SK-N-SH (cell line): ENCODE results near the gene TIMP2. TPM values are rescaled to one million over a fixed set of nuclear protein-coding genes. Genes with fewer than 3 reads are reported as not detected.

ENCODE experiments used
- CTCF ChIA-PET: fragments of 300-600, 350-600 bp; formaldehyde crosslinking; extraction: SDS; loops from one replicate; lab custom pipeline; 2021; lab: Yijun Ruan, JAX
- POLR2A ChIA-PET: fragments of 350-600 bp; sonication (Branson Sonifier 250); formaldehyde crosslinking; extraction: SDS; loops from one replicate; lab custom pipeline; 2020; ENCODE audit warnings: antibody characterized with exemption, inconsistent platforms; lab: Yijun Ruan, JAX
- DNase-seq: peaks from one replicate; pipeline ENCODE4 v3.0.0; 2012
- H2AFZ ChIP-seq: fragments of 200-600 bp; sonication (generic); 2 replicates; pipeline ENCODE4 v1.8.1; 2016; ENCODE audit warnings: antibody characterized with exemption, mild to moderate bottlenecking, low read depth
- H3F3A ChIP-seq: fragments of 200-600 bp; sonication (generic); replicated peaks from 2 replicates; pipeline ENCODE3; 2016; ENCODE audit warnings: antibody characterized with exemption, mild to moderate bottlenecking; ENCODE audit not compliant: insufficient read depth
- H3K27ac ChIP-seq, 2 experiments: fragments of 200-500 bp in 1 of 2; fragments of 200-600 bp in 1 of 2; sonication (Bioruptor generic) in 1 of 2; sonication (generic), shearing (Covaris generic) in 1 of 2; 2 replicates each; pipeline versions ENCODE4 v1.5.1 to v1.6.1; 2014 to 2016; ENCODE audit warnings: low read depth in 2 of 2, inconsistent platforms in 1 of 2, low read length in 1 of 2, mild to moderate bottlenecking in 1 of 2, mixed read lengths in 1 of 2
- H3K27me3 ChIP-seq: fragments of 200-600 bp; sonication (generic), shearing (Covaris generic); 2 replicates; pipeline ENCODE4 v1.6.1; 2016; ENCODE audit warnings: mixed run types; ENCODE audit not compliant: insufficient read depth
- H3K36me3 ChIP-seq, 2 experiments: fragments of 200-500 bp in 1 of 2; fragments of 200-600 bp in 1 of 2; sonication (Bioruptor generic) in 1 of 2; sonication (generic) in 1 of 2; replicated peaks in 1 of 2; 2 replicates each; pipeline versions ENCODE3 to v1.5.1; 2014 to 2016; ENCODE audit warnings: low read length in 1 of 2, mild to moderate bottlenecking in 1 of 2; ENCODE audit not compliant: insufficient read depth in 2 of 2, control insufficient read depth in 1 of 2
- H3K4me1 ChIP-seq, 2 experiments: fragments of 200-500 bp in 1 of 2; fragments of 200-600 bp in 1 of 2; sonication (Bioruptor generic) in 1 of 2; sonication (generic), shearing (Covaris generic) in 1 of 2; 2 replicates each; pipeline versions ENCODE4 v1.5.1 to v1.6.1; 2014 to 2016; ENCODE audit warnings: low read depth in 1 of 2, low read length in 1 of 2, mixed run types in 1 of 2; ENCODE audit not compliant: insufficient read depth in 2 of 2, control insufficient read depth in 1 of 2
- H3K4me2 ChIP-seq: fragments of 200-600 bp; sonication (generic), shearing (Covaris generic); 2 replicates; pipeline ENCODE4 v1.6.1; 2017; ENCODE audit warnings: mixed run types
- H3K4me3 ChIP-seq, 2 experiments: fragments of 200-500 bp in 1 of 2; fragments of 200-600 bp in 1 of 2; sonication (Bioruptor generic) in 1 of 2; sonication (generic), shearing (Covaris generic) in 1 of 2; 2 replicates each; pipeline versions ENCODE4 v1.5.1 to v1.8.1; 2014 to 2016; ENCODE audit warnings: low read depth in 2 of 2, inconsistent platforms in 1 of 2, low read length in 1 of 2, mild to moderate bottlenecking in 1 of 2, mixed read lengths in 1 of 2, moderate library complexity in 1 of 2
- H3K79me2 ChIP-seq: fragments of 200-600 bp; sonication (generic); 2 replicates; pipeline ENCODE4 v1.8.1; 2017; ENCODE audit warnings: mild to moderate bottlenecking; ENCODE audit not compliant: insufficient read depth
- H3K9ac ChIP-seq: fragments of 200-600 bp; sonication (generic); 2 replicates; pipeline ENCODE4 v1.6.1; 2017; ENCODE audit warnings: mixed run types
- H3K9me2 ChIP-seq: fragments of 200-600 bp; sonication (generic); 2 replicates; pipeline ENCODE4 v1.6.1; 2017; ENCODE audit warnings: mixed run types
- H3K9me3 ChIP-seq: fragments of 200-600 bp; sonication (generic); 2 replicates; pipeline ENCODE4 v1.6.1; 2017; ENCODE audit warnings: mixed run types, mild to moderate bottlenecking, moderate library complexity
- H4K20me1 ChIP-seq: fragments of 200-600 bp; sonication (generic); 2 replicates; pipeline ENCODE4 v1.6.1; 2017; ENCODE audit warnings: mild to moderate bottlenecking, mixed run types; ENCODE audit not compliant: insufficient read depth
- CHD2 ChIP-seq: fragments of 150-350 bp; IDR thresholded peaks from 2 replicates; pipeline ENCODE4 v1.6.1; 2018; ENCODE audit warnings: low read length; ENCODE audit not compliant: partially characterized antibody
- ELF1 ChIP-seq: IDR thresholded peaks from 2 replicates; pipeline ENCODE4 v1.4.0; 2012
- EP300 ChIP-seq, 2 experiments: IDR thresholded peaks; 2 replicates each; pipeline versions ENCODE4 v1.4.0 to v1.6.1; 2012; ENCODE audit warnings: borderline replicate concordance in 1 of 2, low read depth in 1 of 2, low read length in 1 of 2
- FOSL2 ChIP-seq: IDR thresholded peaks from 2 replicates; pipeline ENCODE4 v1.4.0; 2012; ENCODE audit warnings: low read depth, mild to moderate bottlenecking, moderate library complexity, borderline replicate concordance
- FOXJ3 ChIP-seq: sonication (generic); formaldehyde crosslinking; IDR thresholded peaks from 2 replicates; pipeline ENCODE4 v1.5.1; 2020; ENCODE audit warnings: mild to moderate bottlenecking, missing genetic modification reagents
- FOXM1 ChIP-seq: IDR thresholded peaks from 2 replicates; pipeline ENCODE4 v1.4.0; 2012; ENCODE audit warnings: low read depth, mild to moderate bottlenecking
- GATA2 ChIP-seq: sonication (generic); formaldehyde crosslinking; IDR thresholded peaks from 2 replicates; pipeline ENCODE4 v1.5.0; 2020; ENCODE audit warnings: mild to moderate bottlenecking, missing genetic modification reagents
- JUND ChIP-seq: IDR thresholded peaks from 2 replicates; pipeline ENCODE4 v1.4.0; 2012
- MEF2A ChIP-seq: IDR thresholded peaks from 2 replicates; pipeline ENCODE4 v1.4.0; 2012; ENCODE audit warnings: low read depth, borderline replicate concordance
- NFIC ChIP-seq: IDR thresholded peaks from 2 replicates; pipeline ENCODE4 v1.4.0; 2012; ENCODE audit warnings: borderline replicate concordance
- NRF1 ChIP-seq: IDR thresholded peaks from 2 replicates; pipeline ENCODE4 v1.6.1; 2012; ENCODE audit warnings: low read depth, mild to moderate bottlenecking, low read length
- POLR2AphosphoS5 ChIP-seq: IDR thresholded peaks from 2 replicates; pipeline ENCODE4 v1.6.1; 2012; ENCODE audit warnings: low read depth, low read length
- RAD21 ChIP-seq: IDR thresholded peaks from 2 replicates; pipeline ENCODE4 v1.6.1; 2012; ENCODE audit warnings: mild to moderate bottlenecking, low read length
- RCOR1 ChIP-seq: fragments of 150-350 bp; IDR thresholded peaks from 2 replicates; pipeline ENCODE4 v1.6.1; 2017; ENCODE audit warnings: antibody characterized with exemption, low read length
- RXRA ChIP-seq: IDR thresholded peaks from 2 replicates; pipeline ENCODE4 v1.4.0; 2012; ENCODE audit warnings: low read depth, mild to moderate bottlenecking, borderline replicate concordance
- SMC3 ChIP-seq: IDR thresholded peaks from 2 replicates; pipeline ENCODE4 v1.6.1; 2012; ENCODE audit warnings: low read depth, low read length, improper control_type of control experiment
- TAF1 ChIP-seq: IDR thresholded peaks from 2 replicates; pipeline ENCODE4 v1.6.1; 2012; ENCODE audit warnings: low read depth, mild to moderate bottlenecking, low read length, moderate library complexity, borderline replicate concordance
- TCF12 ChIP-seq: IDR thresholded peaks from 2 replicates; pipeline ENCODE4 v1.4.0; 2012
- USF1 ChIP-seq: IDR thresholded peaks from 2 replicates; pipeline ENCODE4 v1.4.0; 2012; ENCODE audit warnings: low read depth, borderline replicate concordance
- WGBS: methylation state at CpG from one replicate; pipeline ENCODE4 v1.1.6; 2017; ENCODE audit warnings: low lambda C conversion rate; 5-methylcytosine and 5-hydroxymethylcytosine counted together
- polyA plus RNA-seq, 3 experiments: library from polyadenylated mRNA; depleted of rRNA; stranded (reverse); fragments of >200 nt; gene quantifications; 2 replicates each; pipeline ENCODE4 v1.2.3, GENCODE V29; 2012
- TF ChIP-seq, protein P1 (sequence below): IDR thresholded peaks from 2 replicates; pipeline ENCODE4 v1.6.1; 2012; ENCODE audit warnings: mild to moderate bottlenecking, low read depth, low read length, moderate library complexity
- TF ChIP-seq, protein P2 (sequence below): fragments of 150-350 bp; IDR thresholded peaks from 2 replicates; pipeline ENCODE4 v1.6.1; 2016; ENCODE audit warnings: mild to moderate bottlenecking, low read depth, low read length
- TF ChIP-seq, protein P3 (sequence below): IDR thresholded peaks from 2 replicates; pipeline ENCODE4 v1.4.0; 2012; ENCODE audit warnings: low read depth

Gene TIMP2
- polyA plus RNA-seq, 1 of the 3 experiments (the other 2 are of a cell fraction) = 441 TPM

- peaks cover 85% of the 10 kb centered on the region for H3K79me2 ChIP-seq
- H3K4me2 ChIP-seq = peak overlapping the region; percentile 12; the same call in 1 of the 2 replicates
Measured at GRCh38 chr17:78876094-78876597, 49.0 kb downstream of the TIMP2 start.

GRCh38 chr17:78875363-78876093, 49.7 kb downstream of the TIMP2 start:
- H3K27me3 ChIP-seq = no peaks in the 10 kb centered on the region
- H3K4me1 ChIP-seq = peaks cover 28 to 53% of the 10 kb centered on the region in 2 experiments; a peak in 3 of 4 replicates
- no peak overlapping the region for H2AFZ ChIP-seq
- H3K36me3 ChIP-seq = peaks cover 9 to 30% of the 10 kb centered on the region in 2 experiments
- peak; percentile 49 for DNase-seq
- H3K79me2 ChIP-seq = peaks cover 82% of the 10 kb centered on the region
- H4K20me1 ChIP-seq = peaks cover 4% of the 10 kb centered on the region; the same call in 1 of the 2 replicates
- H3K27ac ChIP-seq = peak overlapping the region; percentile 66 to 72
- peaks cover 21% of the 10 kb centered on the region for H3F3A ChIP-seq
- WGBS = 75% methylated on average over 9 of the region's 9 CpGs
- H3K4me3 ChIP-seq = no peak overlapping the region
- no peaks in the 10 kb centered on the region for H3K9me2 ChIP-seq
- H3K4me2 ChIP-seq = peak overlapping the region; percentile 12; the same call in 1 of the 2 replicates
- ChIA-PET CTCF (interaction anchor here (1.3 to 6.3 kb wide), 4 partner anchors 9 to 167 kb away, joined by 3 to 53 read pairs (median 28); no protein-coding TSS in a partner anchor), POLR2A (interaction anchor here (0.9 to 1.7 kb wide), 3 partner anchors 17 to 46 kb away, joined by 3 to 6 read pairs (median 4); no protein-coding TSS in a partner anchor)
- no peaks in the 10 kb centered on the region for H3K9me3 ChIP-seq
- H3K9ac ChIP-seq = peak overlapping the region; percentile 23; the same call in 1 of the 2 replicates
- no peak for TF ChIP-seq GATA2
- TF ChIP-seq, protein P1, sequence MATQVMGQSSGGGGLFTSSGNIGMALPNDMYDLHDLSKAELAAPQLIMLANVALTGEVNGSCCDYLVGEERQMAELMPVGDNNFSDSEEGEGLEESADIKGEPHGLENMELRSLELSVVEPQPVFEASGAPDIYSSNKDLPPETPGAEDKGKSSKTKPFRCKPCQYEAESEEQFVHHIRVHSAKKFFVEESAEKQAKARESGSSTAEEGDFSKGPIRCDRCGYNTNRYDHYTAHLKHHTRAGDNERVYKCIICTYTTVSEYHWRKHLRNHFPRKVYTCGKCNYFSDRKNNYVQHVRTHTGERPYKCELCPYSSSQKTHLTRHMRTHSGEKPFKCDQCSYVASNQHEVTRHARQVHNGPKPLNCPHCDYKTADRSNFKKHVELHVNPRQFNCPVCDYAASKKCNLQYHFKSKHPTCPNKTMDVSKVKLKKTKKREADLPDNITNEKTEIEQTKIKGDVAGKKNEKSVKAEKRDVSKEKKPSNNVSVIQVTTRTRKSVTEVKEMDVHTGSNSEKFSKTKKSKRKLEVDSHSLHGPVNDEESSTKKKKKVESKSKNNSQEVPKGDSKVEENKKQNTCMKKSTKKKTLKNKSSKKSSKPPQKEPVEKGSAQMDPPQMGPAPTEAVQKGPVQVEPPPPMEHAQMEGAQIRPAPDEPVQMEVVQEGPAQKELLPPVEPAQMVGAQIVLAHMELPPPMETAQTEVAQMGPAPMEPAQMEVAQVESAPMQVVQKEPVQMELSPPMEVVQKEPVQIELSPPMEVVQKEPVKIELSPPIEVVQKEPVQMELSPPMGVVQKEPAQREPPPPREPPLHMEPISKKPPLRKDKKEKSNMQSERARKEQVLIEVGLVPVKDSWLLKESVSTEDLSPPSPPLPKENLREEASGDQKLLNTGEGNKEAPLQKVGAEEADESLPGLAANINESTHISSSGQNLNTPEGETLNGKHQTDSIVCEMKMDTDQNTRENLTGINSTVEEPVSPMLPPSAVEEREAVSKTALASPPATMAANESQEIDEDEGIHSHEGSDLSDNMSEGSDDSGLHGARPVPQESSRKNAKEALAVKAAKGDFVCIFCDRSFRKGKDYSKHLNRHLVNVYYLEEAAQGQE = 0 out of 2 replicates have a peak, but pooled peaks have one; percentile 28
- peak; percentile 50; the same call in 1 of the 2 replicates for TF ChIP-seq TCF12
- peak in 1 of 2 experiments; percentile 67; a peak in 3 of 4 replicates for TF ChIP-seq EP300 (IDR thresholded peaks at IDR 0.05; ENCODE audit: borderline replicate concordance in 1 of 2, low read depth in 1 of 2, low read length in 1 of 2)
- TF ChIP-seq, protein P2, sequence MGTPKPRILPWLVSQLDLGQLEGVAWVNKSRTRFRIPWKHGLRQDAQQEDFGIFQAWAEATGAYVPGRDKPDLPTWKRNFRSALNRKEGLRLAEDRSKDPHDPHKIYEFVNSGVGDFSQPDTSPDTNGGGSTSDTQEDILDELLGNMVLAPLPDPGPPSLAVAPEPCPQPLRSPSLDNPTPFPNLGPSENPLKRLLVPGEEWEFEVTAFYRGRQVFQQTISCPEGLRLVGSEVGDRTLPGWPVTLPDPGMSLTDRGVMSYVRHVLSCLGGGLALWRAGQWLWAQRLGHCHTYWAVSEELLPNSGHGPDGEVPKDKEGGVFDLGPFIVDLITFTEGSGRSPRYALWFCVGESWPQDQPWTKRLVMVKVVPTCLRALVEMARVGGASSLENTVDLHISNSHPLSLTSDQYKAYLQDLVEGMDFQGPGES = no peak
- TF ChIP-seq POLR2AphosphoS5 = no peak
- peak; percentile 57; the same call in 1 of the 2 replicates for TF ChIP-seq FOSL2
- TF ChIP-seq NRF1 = no peak
- TF ChIP-seq, protein P3, sequence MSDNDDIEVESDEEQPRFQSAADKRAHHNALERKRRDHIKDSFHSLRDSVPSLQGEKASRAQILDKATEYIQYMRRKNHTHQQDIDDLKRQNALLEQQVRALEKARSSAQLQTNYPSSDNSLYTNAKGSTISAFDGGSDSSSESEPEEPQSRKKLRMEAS = peak; percentile 45; the same call in 1 of the 2 replicates
- TF ChIP-seq JUND = peak; percentile 43
- TF ChIP-seq RCOR1 = no peak
- no peak for TF ChIP-seq FOXM1
- TF ChIP-seq FOXJ3 (CRISPR knock-in tag) = no peak
- TF ChIP-seq NFIC = no peak
- TF ChIP-seq USF1 = no peak
- TF ChIP-seq TAF1 = no peak
- no peak for TF ChIP-seq SMC3

More at GRCh38 chr17:78876094-78876597, 49.0 kb downstream of the TIMP2 start:
- Histone ChIP-seq H3K9me3 (no peaks in the 10 kb centered on the region), H3K9ac (peak overlapping the region; percentile 23; the same call in 1 of the 2 replicates), H2AFZ (no peak overlapping the region), H4K20me1 (peaks cover 4% of the 10 kb centered on the region; the same call in 1 of the 2 replicates), H3F3A (peaks cover 20% of the 10 kb centered on the region), H3K9me2 (no peaks in the 10 kb centered on the region), H3K4me3 (no peak overlapping the region), H3K4me1 (peaks cover 28 to 58% of the 10 kb centered on the region in 2 experiments; a peak in 3 of 4 replicates), H3K36me3 (peaks cover 5 to 24% of the 10 kb centered on the region in 2 experiments), H3K27me3 (no peaks in the 10 kb centered on the region), H3K27ac (peak overlapping the region; percentile 66 to 72; a peak in 3 of 4 replicates)
- WGBS = 88% methylated on average over 7 of the region's 7 CpGs
- no peak for DNase-seq
- no peak for TF ChIP-seq ELF1
- TF ChIP-seq TAF1 = no peak
- TF ChIP-seq RXRA = no peak
- TF ChIP-seq CHD2 = no peak
- no peak for TF ChIP-seq RAD21
- TF ChIP-seq FOXM1 = no peak
- no peak for TF ChIP-seq NRF1
- no peak for TF ChIP-seq GATA2
- no peak for TF ChIP-seq MEF2A
- CTCF ChIA-PET = interaction anchor here (0.8 to 6.3 kb wide), 7 partner anchors 10 to 168 kb away, joined by 3 to 53 read pairs (median 6); no protein-coding TSS in a partner anchor
- POLR2A ChIA-PET = interaction anchor here (1.7 kb wide), 1 partner anchor 17 kb away, joined by 6 read pairs; no protein-coding TSS in a partner anchor
